Omental fat pad (tissue), 4 donors: ENCODE results near the gene CD300H. TPM values are rescaled to one million over a fixed set of nuclear protein-coding genes. Genes with fewer than 3 reads are reported as not detected.
A peak's percentile ranks its signal among the peaks of the same experiment; 100 is the strongest.

ENCODE experiments used
- ATAC-seq: fragments of 150-250 bp; one replicate; pipeline ENCODE4 v1.9.1; 2016; ENCODE audit warnings: mild to moderate bottlenecking, moderate library complexity; ENCODE audit not compliant: low FRiP score
- DNase-seq: peaks from one replicate; pipeline ENCODE4 v3.0.0-alpha.2; 2019; ENCODE audit warnings: low spot score
- total RNA-seq, 4 donors: library from RNA; depleted of rRNA; stranded (reverse); fragments of >200 nt; gene quantifications; one replicate each; pipeline ENCODE4 v1.1.0, GENCODE V29; 2016
- TF ChIP-seq, protein P1 (sequence below), 3 donors: fragments of 450-650 bp; IDR thresholded peaks; one replicate each; pipeline ENCODE4 v1.5.1; 2016 to 2017; ENCODE audit warnings: antibody characterized with exemption in 3 of 3, mild to moderate bottlenecking in 3 of 3, moderate library complexity in 2 of 3

Gene CD300H
- total RNA-seq, 4 donors from 2014 or later, result not detected

DNA sequence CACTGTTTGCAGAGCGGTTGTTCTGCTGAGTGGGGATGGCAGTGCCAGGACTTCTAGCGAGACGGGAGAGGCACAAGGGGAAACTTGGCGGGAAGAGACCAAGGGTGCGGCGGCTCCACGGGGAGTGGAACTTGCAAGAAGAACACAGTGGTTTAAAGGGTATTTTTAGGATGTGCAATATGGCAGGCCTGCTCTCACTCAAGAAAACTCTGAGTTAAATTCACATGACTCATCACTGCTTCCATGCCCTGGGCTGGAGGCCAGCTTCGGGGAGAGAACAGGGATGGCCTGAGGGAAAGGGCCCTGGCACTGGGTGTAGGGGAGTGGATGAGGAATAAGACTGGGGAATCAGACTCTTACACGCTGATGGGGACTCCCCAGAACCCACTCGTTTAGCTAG, 38.1 kb upstream of the CD300H start:
- DNase-seq (peak; percentile 48), ATAC-seq (peak; percentile 91)
- TF ChIP-seq, protein P1, sequence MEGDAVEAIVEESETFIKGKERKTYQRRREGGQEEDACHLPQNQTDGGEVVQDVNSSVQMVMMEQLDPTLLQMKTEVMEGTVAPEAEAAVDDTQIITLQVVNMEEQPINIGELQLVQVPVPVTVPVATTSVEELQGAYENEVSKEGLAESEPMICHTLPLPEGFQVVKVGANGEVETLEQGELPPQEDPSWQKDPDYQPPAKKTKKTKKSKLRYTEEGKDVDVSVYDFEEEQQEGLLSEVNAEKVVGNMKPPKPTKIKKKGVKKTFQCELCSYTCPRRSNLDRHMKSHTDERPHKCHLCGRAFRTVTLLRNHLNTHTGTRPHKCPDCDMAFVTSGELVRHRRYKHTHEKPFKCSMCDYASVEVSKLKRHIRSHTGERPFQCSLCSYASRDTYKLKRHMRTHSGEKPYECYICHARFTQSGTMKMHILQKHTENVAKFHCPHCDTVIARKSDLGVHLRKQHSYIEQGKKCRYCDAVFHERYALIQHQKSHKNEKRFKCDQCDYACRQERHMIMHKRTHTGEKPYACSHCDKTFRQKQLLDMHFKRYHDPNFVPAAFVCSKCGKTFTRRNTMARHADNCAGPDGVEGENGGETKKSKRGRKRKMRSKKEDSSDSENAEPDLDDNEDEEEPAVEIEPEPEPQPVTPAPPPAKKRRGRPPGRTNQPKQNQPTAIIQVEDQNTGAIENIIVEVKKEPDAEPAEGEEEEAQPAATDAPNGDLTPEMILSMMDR (IDR thresholded peaks at IDR 0.05), result no peak

GRCh38 chr17:74604761-74605160, 37.5 kb upstream of the CD300H start:
- TF ChIP-seq, protein P1 (IDR thresholded peaks at IDR 0.05), result no peak
- ATAC-seq (no peak), DNase-seq (no peak)

DNA sequence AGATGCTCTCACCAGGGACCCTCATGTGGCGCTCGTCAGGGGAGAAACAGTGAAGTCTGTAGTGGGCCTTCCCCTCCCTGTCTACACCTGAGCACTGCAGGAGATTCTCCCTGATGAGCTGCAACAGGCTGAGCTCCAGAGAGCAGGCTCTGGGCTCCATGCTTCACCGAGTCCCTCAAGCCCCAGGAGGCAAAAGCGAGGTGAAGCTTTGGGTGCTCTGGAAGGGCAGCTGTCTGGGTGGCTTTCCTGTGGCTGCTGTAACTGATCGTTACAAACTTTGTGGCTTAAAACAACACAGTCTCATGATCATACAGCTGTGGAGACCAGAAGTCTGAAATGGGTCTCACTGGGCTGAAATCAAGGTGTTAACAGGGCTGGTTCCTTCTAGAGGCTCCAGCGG, 36.9 kb upstream of the CD300H start:
- DNase-seq (no peak), ATAC-seq (no peak)
- TF ChIP-seq, protein P1 (IDR thresholded peaks at IDR 0.05), result no peak

DNA sequence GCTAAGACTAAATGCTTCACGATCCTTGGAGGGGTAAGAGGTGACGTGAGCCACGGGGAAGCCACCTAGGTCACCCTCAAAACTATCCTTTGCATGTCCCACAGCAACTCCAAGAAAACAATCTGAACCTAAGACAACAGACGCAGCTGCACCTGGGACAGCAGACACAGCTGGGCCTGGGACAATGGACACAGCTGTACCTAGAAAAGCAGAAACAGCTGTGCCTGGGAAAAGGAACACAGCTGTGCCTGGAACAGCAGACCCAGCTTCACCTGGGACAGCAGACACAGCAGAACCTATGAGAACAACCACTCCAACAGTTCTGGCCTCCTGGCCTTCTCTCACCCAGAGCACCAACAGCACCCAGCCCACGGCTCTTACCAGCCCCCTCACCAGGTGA, 36.4 kb upstream of the CD300H start:
- DNase-seq (no peak), ATAC-seq (no peak)

GRCh38 chr17:74603037-74603635, 35.8 kb upstream of the CD300H start:
- ATAC-seq (no peak), DNase-seq (no peak)
- TF ChIP-seq, protein P1 (IDR thresholded peaks at IDR 0.05), result no peak

More for the DNA sequence above, 36.4 kb upstream of the CD300H start:
- TF ChIP-seq, protein P1 (IDR thresholded peaks at IDR 0.05), result no peak

GRCh38 chr17:74601944-74602572, 34.7 kb upstream of the CD300H start:
- DNase-seq, result no peak
- no peak for ATAC-seq

More at GRCh38 chr17:74601944-74602572, 34.7 kb upstream of the CD300H start:
- TF ChIP-seq, protein P1 (IDR thresholded peaks at IDR 0.05), result no peak
